HG02588 (cell line): ENCODE data around the gene RNF34.

Experiments used
- ATAC-seq: cut with Tn5 transposase; IDR thresholded peaks from one replicate; pipeline ENCODE4 v1.9.1; 2021; ENCODE audit warnings: mild to moderate bottlenecking, moderate library complexity; ENCODE audit not compliant: unreplicated experiment

The RNF34 gene

DNA sequence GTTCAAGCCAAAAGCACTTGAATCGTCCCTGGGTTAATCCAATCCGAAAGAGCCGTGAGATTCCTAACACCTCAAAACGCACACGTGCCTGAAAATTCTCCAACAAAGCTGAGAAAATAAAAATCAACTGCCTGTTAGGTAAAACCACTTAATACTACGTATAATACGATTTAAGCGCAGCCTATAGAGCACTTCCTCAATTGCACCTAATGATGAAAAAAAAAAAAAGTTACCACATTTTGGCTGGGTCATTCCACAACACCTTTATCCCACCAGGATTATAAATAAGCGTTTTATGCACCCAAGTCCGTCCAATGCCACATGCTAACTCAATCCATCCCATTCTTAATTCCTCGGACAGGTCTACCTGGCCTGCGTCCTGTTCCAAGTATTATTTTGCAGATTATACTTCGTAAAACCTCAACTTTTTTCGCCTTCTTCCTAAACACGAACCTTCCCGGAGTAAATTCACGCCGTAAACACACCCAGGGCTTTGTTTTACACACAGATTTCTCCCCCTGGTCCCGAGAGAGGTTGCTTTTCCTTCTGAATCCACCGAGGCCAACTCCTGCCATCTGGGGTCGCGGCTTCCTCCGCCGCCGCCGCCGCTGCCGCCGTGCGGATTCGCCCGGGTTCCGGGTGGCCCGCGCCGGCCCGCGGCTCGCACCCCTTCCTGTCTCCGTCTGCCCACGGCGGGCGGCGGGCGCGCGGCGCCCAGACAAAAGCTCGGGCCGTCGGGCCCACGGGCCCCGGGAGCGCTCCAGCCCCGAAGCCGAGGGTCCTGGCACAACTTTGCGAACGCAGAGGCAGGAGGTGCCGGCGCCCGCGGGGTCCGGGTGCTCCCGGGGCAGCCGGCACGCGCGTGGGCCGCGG is 66.2 kb downstream of the RNF34 start:
- ATAC-seq: peak; percentile 14

DNA sequence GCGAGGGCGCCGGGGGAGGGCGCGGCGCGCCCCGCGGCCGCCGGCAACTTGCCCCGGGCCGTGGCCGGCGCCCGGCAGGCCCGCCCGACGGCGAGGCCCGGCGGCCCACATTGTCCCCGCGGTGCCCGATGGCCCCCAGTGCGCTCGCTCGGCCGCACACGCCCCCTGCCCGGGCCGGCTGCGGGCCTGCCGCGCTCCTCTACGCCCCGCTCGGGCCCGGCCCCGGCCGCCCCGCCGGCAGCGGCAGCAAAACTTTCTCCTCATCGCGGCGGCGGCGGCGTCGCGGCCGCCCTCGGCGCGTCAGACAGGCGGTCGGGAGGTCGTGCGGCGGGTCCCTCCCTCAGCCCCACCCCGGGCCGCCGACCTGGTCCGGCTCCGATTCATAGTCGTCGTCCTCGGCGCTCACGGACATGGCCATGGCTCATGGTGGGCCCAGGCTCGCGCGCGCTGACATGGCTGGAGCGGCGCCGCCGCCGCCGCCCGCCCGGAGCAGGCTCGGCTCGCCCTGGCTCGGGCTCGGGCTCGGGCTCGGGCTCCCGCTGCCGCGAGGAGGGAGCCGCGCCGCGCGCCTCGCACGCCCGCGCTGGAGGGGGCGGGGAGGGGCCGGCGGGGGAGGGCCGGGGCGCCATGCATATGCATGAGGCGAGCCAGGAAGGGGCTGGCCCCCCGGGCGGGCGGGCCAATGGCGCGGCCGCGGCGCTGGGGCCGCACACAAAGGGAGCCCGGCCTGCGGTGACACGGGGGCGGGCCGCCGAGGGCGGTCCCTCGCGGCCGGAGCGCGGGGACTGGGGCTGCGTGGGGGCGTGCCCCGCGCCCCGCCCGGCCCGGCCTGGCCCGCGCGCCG is 67.1 kb downstream of the RNF34 start:
- ATAC-seq: peak; percentile 85

DNA sequence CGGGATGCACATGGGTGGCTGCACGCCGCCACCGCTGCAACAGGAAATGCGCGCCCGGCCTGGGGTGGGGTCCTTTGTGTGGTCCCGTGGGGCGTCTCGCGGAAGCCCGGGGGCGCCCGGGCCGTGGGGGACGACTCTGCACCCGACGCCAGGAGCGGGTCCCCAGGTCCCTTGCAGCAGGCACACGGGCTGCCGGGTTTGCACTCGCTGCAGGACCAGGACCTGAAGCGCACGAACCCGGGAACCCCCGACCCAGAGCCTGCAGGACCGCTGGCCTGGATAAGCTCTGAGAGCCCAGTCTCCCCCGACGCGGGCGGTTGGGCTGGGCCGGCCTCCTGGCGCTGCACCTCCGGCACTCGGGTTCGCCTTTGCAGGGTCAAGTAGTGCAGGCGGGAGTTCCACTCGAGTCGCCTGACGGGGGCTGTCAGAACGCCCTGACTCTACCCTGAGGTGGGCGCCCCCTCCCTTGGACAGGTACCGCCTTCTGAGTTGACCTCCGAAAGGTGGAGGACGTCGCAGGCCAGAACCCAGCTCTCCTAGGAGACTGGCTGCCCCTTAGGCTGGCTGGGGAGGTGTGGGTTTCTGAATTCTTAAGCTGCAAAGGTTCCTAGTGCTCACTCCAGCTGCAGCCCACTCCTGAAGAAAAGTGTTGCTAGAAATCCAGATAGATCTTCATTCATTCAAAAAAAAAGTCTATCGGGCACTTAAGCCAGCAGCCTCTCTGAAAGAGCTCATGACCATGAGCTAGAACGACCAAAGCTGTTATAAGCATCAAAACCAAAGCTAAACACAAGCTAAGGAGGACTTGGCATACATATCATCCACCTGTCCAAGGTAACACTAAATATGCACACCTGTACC is 68.0 kb downstream of the RNF34 start:
- peak; percentile 5 for ATAC-seq

DNA sequence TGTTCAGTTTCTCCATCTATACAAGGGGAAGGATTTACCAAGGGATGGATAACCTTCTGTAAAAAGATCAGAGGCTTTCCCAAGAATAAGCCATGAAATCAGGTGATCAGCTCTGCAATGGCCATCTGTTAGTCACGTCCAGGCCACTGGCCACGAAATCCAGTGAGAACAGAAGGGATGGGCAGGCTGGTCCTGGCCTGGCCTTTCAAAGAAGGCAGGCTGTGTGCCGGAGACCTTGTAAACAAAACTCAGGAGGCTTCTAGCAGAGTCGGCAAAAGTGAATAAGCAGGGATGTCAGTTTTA is 68.5 kb downstream of the RNF34 start:
- no peak for ATAC-seq

DNA sequence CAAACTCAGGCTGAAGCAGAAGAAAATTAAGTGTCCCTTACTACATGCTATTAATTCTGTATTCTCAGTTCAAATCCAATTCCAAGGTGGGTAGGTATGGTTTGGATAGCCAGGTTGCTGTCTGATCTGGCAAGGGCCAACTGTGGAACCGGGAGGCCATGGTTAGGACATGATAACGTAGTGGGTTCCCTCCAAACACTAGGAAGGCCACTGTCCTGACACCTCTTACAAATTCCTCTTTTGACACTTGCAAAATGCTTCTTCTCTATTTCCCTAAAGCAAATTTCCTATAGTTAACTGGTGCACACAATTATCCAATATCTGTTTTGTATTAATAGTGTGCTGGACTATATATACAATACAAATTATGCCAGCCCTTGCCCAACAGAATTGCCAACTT is 70.8 kb downstream of the RNF34 start:
- no peak for ATAC-seq

DNA sequence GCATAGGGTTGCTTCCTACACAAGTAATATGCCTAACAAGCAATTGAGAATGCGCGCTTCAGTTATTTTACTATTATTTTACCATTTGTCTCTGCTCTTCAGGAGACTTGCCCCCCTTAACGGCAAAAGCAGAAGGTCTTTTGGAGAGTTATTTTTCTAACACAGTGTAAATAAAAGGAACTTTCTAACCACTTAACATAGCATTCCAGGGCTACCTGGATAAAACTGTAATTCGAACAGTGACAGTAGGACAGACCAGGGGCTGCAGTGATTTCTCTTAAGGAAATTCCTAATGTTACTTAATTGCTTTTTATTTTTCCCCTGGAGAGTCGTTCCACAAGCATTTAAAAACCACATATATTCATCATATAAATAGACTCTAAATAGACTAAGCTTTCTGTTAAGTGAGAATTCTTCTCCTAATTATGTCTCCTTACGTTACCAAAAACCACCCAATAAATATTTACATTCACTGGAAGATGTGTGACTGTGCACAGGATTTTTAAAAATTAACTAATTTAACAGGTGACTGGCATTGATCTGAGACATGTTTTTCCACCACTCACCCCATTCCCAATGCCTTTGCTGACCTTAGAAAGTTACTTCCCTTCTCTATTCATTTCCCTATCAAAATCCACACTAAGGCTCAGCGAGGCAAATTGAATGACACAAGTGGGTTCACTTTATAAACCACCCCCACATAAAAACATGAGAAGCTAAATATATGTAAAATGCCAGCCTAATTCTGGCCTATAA is 72.4 kb downstream of the RNF34 start:
- no peak for ATAC-seq
